ENCODE data around the gene DNAAF3. TPM values are rescaled to one million over a fixed set of nuclear protein-coding genes. Genes with fewer than 3 reads are reported as not detected.

Gene DNAAF3
- polyA plus RNA-seq, 1 of the 3 experiments (the other 2 are of a cell fraction) = 2.4 TPM

DNA sequence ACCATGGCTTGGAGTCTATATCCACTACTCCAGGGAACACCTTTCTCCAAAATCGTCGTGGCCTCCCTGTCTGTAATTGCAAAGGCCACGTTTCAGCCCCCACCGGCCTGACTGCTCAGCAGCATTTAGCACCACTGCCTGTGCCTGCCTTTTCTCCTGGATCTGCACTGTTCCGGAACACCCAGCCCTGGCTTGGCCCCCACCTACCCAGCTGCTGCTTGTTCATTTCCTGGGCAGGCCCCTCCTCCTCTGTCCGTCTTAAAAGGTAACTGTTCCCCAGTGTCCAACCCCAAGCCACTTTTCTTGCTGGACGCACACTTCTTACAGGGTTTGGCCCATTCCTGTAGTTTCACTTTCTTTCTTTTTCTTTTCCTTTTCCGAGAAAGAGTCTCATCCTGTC is 22.2 kb upstream of the DNAAF3 start:
- DNase-seq = no peak
- CTCF ChIA-PET = interaction anchor here (1.6 kb wide), 1 partner anchor 8 kb away, joined by 5 read pairs; the partner anchor contains the start of gene SYT5
- H3K4me2 ChIP-seq = no peak overlapping the region

DNA sequence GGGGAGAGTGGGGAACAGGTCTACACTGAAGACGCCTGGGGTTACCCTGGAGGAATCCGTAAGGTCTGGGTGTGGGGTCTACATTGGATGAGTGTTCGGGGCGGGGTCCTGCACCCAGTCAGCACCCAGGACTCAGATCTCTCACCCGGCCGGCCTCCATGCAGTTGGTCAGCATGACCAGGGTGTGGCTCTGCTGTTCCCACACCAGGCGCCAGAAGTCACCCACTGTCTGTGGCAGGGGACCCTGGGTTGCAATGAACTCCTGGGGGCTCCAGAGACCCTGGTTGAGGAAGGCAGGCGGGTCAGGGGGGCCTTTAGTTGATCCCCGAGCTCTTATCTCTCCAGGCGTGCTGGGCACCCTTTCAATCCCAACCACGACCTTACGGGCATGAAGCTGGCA is 19.7 kb upstream of the DNAAF3 start:
- no peaks in the 10 kb centered on the region for H3K36me3 ChIP-seq (replicated peaks in 1 of 2; ENCODE audit: control insufficient read depth in 1 of 2, insufficient read depth in 2 of 2, low read length in 1 of 2)
- H4K20me1 ChIP-seq (ENCODE audit: insufficient read depth) = no peaks in the 10 kb centered on the region
- no peak overlapping the region for H3K9ac ChIP-seq
- no peak overlapping the region for H3K4me2 ChIP-seq
- TF ChIP-seq JUND (IDR thresholded peaks at IDR 0.05) (no peak), POLR2AphosphoS5 (IDR thresholded peaks at IDR 0.05; ENCODE audit: low read depth, low read length) (no peak), RFX5 (IDR thresholded peaks at IDR 0.05; ENCODE audit: low read length) (no peak), RXRA (IDR thresholded peaks at IDR 0.05; ENCODE audit: borderline replicate concordance, low read depth) (no peak), SIN3A (IDR thresholded peaks at IDR 0.05; ENCODE audit: borderline replicate concordance, low read depth, low read length) (no peak), FOXJ3 (CRISPR knock-in tag; IDR thresholded peaks at IDR 0.05) (no peak), NFIC (IDR thresholded peaks at IDR 0.05; ENCODE audit: borderline replicate concordance) (no peak), TEAD4 (IDR thresholded peaks at IDR 0.05; ENCODE audit: borderline replicate concordance, insufficient read depth) (no peak), EP300 (IDR thresholded peaks at IDR 0.05; ENCODE audit: borderline replicate concordance in 1 of 2, low read depth in 1 of 2, low read length in 1 of 2) (no peak), YY1 (IDR thresholded peaks at IDR 0.05; ENCODE audit: low read depth) (no peak), RCOR1 (IDR thresholded peaks at IDR 0.05; ENCODE audit: low read length) (no peak), SMC3 (IDR thresholded peaks at IDR 0.05; ENCODE audit: low read depth, low read length) (no peak), ELF1 (IDR thresholded peaks at IDR 0.05) (no peak), MXI1 (IDR thresholded peaks at IDR 0.05; ENCODE audit: low read depth, low read length) (no peak), CHD2 (IDR thresholded peaks at IDR 0.05; ENCODE audit: low read length, partially characterized antibody) (no peak)
- TF ChIP-seq, protein P1, sequence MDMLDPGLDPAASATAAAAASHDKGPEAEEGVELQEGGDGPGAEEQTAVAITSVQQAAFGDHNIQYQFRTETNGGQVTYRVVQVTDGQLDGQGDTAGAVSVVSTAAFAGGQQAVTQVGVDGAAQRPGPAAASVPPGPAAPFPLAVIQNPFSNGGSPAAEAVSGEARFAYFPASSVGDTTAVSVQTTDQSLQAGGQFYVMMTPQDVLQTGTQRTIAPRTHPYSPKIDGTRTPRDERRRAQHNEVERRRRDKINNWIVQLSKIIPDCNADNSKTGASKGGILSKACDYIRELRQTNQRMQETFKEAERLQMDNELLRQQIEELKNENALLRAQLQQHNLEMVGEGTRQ (IDR thresholded peaks at IDR 0.05; ENCODE audit: borderline replicate concordance, low read depth, low read length) = no peak
- TF ChIP-seq, protein P2, sequence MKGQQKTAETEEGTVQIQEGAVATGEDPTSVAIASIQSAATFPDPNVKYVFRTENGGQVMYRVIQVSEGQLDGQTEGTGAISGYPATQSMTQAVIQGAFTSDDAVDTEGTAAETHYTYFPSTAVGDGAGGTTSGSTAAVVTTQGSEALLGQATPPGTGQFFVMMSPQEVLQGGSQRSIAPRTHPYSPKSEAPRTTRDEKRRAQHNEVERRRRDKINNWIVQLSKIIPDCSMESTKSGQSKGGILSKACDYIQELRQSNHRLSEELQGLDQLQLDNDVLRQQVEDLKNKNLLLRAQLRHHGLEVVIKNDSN (IDR thresholded peaks at IDR 0.05; ENCODE audit: borderline replicate concordance, low read depth) = no peak
- TF ChIP-seq, protein P3, sequence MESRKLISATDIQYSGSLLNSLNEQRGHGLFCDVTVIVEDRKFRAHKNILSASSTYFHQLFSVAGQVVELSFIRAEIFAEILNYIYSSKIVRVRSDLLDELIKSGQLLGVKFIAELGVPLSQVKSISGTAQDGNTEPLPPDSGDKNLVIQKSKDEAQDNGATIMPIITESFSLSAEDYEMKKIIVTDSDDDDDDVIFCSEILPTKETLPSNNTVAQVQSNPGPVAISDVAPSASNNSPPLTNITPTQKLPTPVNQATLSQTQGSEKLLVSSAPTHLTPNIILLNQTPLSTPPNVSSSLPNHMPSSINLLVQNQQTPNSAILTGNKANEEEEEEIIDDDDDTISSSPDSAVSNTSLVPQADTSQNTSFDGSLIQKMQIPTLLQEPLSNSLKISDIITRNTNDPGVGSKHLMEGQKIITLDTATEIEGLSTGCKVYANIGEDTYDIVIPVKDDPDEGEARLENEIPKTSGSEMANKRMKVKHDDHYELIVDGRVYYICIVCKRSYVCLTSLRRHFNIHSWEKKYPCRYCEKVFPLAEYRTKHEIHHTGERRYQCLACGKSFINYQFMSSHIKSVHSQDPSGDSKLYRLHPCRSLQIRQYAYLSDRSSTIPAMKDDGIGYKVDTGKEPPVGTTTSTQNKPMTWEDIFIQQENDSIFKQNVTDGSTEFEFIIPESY (IDR thresholded peaks at IDR 0.05; ENCODE audit: borderline replicate concordance, low read depth) = no peak
- DNase-seq = no peak
- H3K4me3 ChIP-seq (ENCODE audit: low read depth in 2 of 2, low read length in 1 of 2) = no peak overlapping the region
- peaks cover 11% of the 10 kb centered on the region for H3K27me3 ChIP-seq (ENCODE audit: insufficient read depth)
- H3K9me2 ChIP-seq = no peaks in the 10 kb centered on the region
- ChIA-PET POLR2A (no interaction called here), CTCF (no interaction called here)
- no peaks in the 10 kb centered on the region for H3K79me2 ChIP-seq (ENCODE audit: insufficient read depth)
- H2AFZ ChIP-seq (ENCODE audit: low read depth) = no peak overlapping the region
- 80% methylated on average over 5 of the region's 12 CpGs for whole genome bisulfite sequencing (ENCODE audit: low lambda C conversion rate)
- H3K27ac ChIP-seq (ENCODE audit: low read depth in 2 of 2, low read length in 1 of 2) = no peak overlapping the region
- H3K4me1 ChIP-seq (ENCODE audit: control insufficient read depth in 1 of 2, insufficient read depth in 2 of 2, low read depth in 1 of 2, low read length in 1 of 2) = no peaks in the 10 kb centered on the region
- no peaks in the 10 kb centered on the region for H3K9me3 ChIP-seq
- no peaks in the 10 kb centered on the region for H3F3A ChIP-seq (replicated peaks; ENCODE audit: insufficient read depth)

More for the DNA sequence above, 22.2 kb upstream of the DNAAF3 start:
- Histone ChIP-seq H3K79me2 (ENCODE audit: insufficient read depth) (no peaks in the 10 kb centered on the region), H3K9ac (no peak overlapping the region), H3K27me3 (ENCODE audit: insufficient read depth) (peaks cover 5% of the 10 kb centered on the region; the same call in 1 of the 2 replicates), H3K4me3 (ENCODE audit: low read depth in 2 of 2, low read length in 1 of 2) (no peak overlapping the region), H3K9me2 (no peaks in the 10 kb centered on the region), H3K9me3 (no peaks in the 10 kb centered on the region), H3F3A (replicated peaks; ENCODE audit: insufficient read depth) (no peaks in the 10 kb centered on the region), H2AFZ (ENCODE audit: low read depth) (no peak overlapping the region), H4K20me1 (ENCODE audit: insufficient read depth) (no peaks in the 10 kb centered on the region), H3K27ac (ENCODE audit: low read depth in 2 of 2, low read length in 1 of 2) (peak overlapping the region in 1 of 2 experiments; percentile 46; a peak in 1 of 4 replicates), H3K4me1 (ENCODE audit: control insufficient read depth in 1 of 2, insufficient read depth in 2 of 2, low read depth in 1 of 2, low read length in 1 of 2) (no peaks in the 10 kb centered on the region), H3K36me3 (replicated peaks in 1 of 2; ENCODE audit: control insufficient read depth in 1 of 2, insufficient read depth in 2 of 2, low read length in 1 of 2) (no peaks in the 10 kb centered on the region)
- POLR2A ChIA-PET = no interaction called here
- WGBS (ENCODE audit: low lambda C conversion rate) = 92% methylated on average over 8 of the region's 8 CpGs
- TF ChIP-seq, protein P4, sequence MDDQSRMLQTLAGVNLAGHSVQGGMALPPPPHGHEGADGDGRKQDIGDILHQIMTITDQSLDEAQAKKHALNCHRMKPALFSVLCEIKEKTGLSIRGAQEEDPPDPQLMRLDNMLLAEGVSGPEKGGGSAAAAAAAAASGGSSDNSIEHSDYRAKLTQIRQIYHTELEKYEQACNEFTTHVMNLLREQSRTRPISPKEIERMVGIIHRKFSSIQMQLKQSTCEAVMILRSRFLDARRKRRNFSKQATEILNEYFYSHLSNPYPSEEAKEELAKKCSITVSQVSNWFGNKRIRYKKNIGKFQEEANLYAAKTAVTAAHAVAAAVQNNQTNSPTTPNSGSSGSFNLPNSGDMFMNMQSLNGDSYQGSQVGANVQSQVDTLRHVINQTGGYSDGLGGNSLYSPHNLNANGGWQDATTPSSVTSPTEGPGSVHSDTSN (IDR thresholded peaks at IDR 0.05) = no peak
- TF ChIP-seq, protein P5, sequence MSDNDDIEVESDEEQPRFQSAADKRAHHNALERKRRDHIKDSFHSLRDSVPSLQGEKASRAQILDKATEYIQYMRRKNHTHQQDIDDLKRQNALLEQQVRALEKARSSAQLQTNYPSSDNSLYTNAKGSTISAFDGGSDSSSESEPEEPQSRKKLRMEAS (IDR thresholded peaks at IDR 0.05; ENCODE audit: low read depth) = no peak
- TF ChIP-seq SIN3A (IDR thresholded peaks at IDR 0.05; ENCODE audit: borderline replicate concordance, low read depth, low read length) (no peak), FOXJ3 (CRISPR knock-in tag; IDR thresholded peaks at IDR 0.05) (no peak)
